Smooth muscle cell (in vitro differentiated cells): ENCODE results near the gene MEGF11. TPM values are rescaled to one million over a fixed set of nuclear protein-coding genes. Genes with fewer than 3 reads are reported as not detected.

Source experiments
- DNase-seq: peaks from one replicate; lab custom pipeline; 2025; ENCODE audit not compliant: unreplicated experiment; lab: John Stamatoyannopoulos, UW
- H2AFZ ChIP-seq: fragments of 200-600 bp; sonication (generic); 2 replicates; pipeline ENCODE4 v1.6.0; 2016; ENCODE audit warnings: antibody characterized with exemption, low read depth, mild to moderate bottlenecking
- H3F3A ChIP-seq: fragments of 200-600 bp; sonication (generic); 2 replicates; pipeline ENCODE4 v1.6.0; 2017; ENCODE audit warnings: antibody characterized with exemption, low read depth
- H3K27ac ChIP-seq: fragments of 200-600 bp; sonication (generic); 2 replicates; pipeline ENCODE4 v1.5.1; 2016; ENCODE audit warnings: low read depth, mild to moderate bottlenecking
- H3K27me3 ChIP-seq: fragments of 200-600 bp; sonication (generic); 2 replicates; pipeline ENCODE4 v1.6.1; 2016; ENCODE audit warnings: low read depth, mild to moderate bottlenecking
- H3K36me3 ChIP-seq: fragments of 200-600 bp; sonication (generic); 2 replicates; pipeline ENCODE4 v1.5.1; 2016; ENCODE audit warnings: low read depth
- H3K4me1 ChIP-seq: fragments of 200-600 bp; sonication (generic); 2 replicates; pipeline ENCODE4 v1.5.1; 2016; ENCODE audit warnings: low read depth
- H3K4me2 ChIP-seq: fragments of 200-600 bp; sonication (generic); 2 replicates; pipeline ENCODE4 v1.6.0; 2016; ENCODE audit warnings: mild to moderate bottlenecking
- H3K4me3 ChIP-seq: fragments of 200-600 bp; sonication (generic); 2 replicates; pipeline ENCODE4 v1.5.1; 2016; ENCODE audit warnings: mild to moderate bottlenecking
- H3K79me2 ChIP-seq: fragments of 200-600 bp; sonication (generic); 2 replicates; pipeline ENCODE4 v1.6.0; 2016; ENCODE audit warnings: low read depth, mild to moderate bottlenecking
- H3K9ac ChIP-seq: fragments of 200-600 bp; sonication (generic); 2 replicates; pipeline ENCODE4 v1.6.0; 2016; ENCODE audit warnings: low read depth
- H3K9me3 ChIP-seq: fragments of 200-600 bp; sonication (generic); replicated peaks from 2 replicates; pipeline ENCODE4 v1.5.1; 2016; ENCODE audit warnings: low read depth
- H4K20me1 ChIP-seq: fragments of 200-600 bp; sonication (generic); 2 replicates; pipeline ENCODE4 v1.6.0; 2016; ENCODE audit warnings: low read depth
- WGBS: methylation state at CpG from one replicate; pipeline ENCODE4 v1.1.7; 2016; ENCODE audit warnings: low lambda C conversion rate; 5-methylcytosine and 5-hydroxymethylcytosine counted together
- polyA plus RNA-seq: library from polyadenylated mRNA; unstranded; fragments of >200 nt; fragmentation: Nextera tagmentation; extraction: Ambion mirVana; gene quantifications from 2 replicates; pipeline ENCODE4 v1.2.1, GENCODE V29; 2016
- total RNA-seq: library from RNA; depleted of rRNA; stranded (reverse); fragments of >200 nt; gene quantifications from 2 replicates; pipeline ENCODE4 v1.2.3, GENCODE V29; 2014
- TF ChIP-seq, protein P1 (sequence below): fragments of 200-600 bp; sonication (generic); IDR thresholded peaks from 2 replicates; pipeline ENCODE4 v1.5.1; 2017; ENCODE audit warnings: borderline replicate concordance, mild to moderate bottlenecking, antibody characterized with exemption; ENCODE audit not compliant: insufficient read depth, poor library complexity, severe bottlenecking

Gene MEGF11
- total and polyA plus RNA-seq, 2 experiments from 2014 or later: 0.08 TPM; not detected in 1

- H3K27me3 ChIP-seq: no peaks in the 10 kb centered on the region
- TF ChIP-seq, protein P1, sequence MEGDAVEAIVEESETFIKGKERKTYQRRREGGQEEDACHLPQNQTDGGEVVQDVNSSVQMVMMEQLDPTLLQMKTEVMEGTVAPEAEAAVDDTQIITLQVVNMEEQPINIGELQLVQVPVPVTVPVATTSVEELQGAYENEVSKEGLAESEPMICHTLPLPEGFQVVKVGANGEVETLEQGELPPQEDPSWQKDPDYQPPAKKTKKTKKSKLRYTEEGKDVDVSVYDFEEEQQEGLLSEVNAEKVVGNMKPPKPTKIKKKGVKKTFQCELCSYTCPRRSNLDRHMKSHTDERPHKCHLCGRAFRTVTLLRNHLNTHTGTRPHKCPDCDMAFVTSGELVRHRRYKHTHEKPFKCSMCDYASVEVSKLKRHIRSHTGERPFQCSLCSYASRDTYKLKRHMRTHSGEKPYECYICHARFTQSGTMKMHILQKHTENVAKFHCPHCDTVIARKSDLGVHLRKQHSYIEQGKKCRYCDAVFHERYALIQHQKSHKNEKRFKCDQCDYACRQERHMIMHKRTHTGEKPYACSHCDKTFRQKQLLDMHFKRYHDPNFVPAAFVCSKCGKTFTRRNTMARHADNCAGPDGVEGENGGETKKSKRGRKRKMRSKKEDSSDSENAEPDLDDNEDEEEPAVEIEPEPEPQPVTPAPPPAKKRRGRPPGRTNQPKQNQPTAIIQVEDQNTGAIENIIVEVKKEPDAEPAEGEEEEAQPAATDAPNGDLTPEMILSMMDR: no peak
- WGBS: 65% methylated on average over 6 of the region's 6 CpGs
Measured at GRCh38 chr15:66065325-66065724, 188.2 kb downstream of the MEGF11 start.

GRCh38 chr15:66063147-66063546 is 190.4 kb downstream of the MEGF11 start:
- TF ChIP-seq, protein P1: no peak
- no peak overlapping the region for H3K4me2 ChIP-seq
- H3K27me3 ChIP-seq: no peaks in the 10 kb centered on the region
- peaks cover 7% of the 10 kb centered on the region for H3K4me1 ChIP-seq
- no peak overlapping the region for H3K4me3 ChIP-seq
- DNase-seq: no peak
- H3K9ac ChIP-seq: no peak overlapping the region
- no peaks in the 10 kb centered on the region for H3K79me2 ChIP-seq
- H3F3A ChIP-seq: no peaks in the 10 kb centered on the region
- no peaks in the 10 kb centered on the region for H3K36me3 ChIP-seq
- H3K9me3 ChIP-seq: no peaks in the 10 kb centered on the region
- no peaks in the 10 kb centered on the region for H4K20me1 ChIP-seq
- H2AFZ ChIP-seq: no peak overlapping the region
- no peak overlapping the region for H3K27ac ChIP-seq

More at GRCh38 chr15:66065325-66065724, 188.2 kb downstream of the MEGF11 start:
- H3K4me1 ChIP-seq: peaks cover 7% of the 10 kb centered on the region
- H3F3A ChIP-seq: no peaks in the 10 kb centered on the region
- no peaks in the 10 kb centered on the region for H3K36me3 ChIP-seq
- no peak overlapping the region for H3K27ac ChIP-seq
- H3K9ac ChIP-seq: no peak overlapping the region
- no peak for DNase-seq
- H4K20me1 ChIP-seq: no peaks in the 10 kb centered on the region
- H3K79me2 ChIP-seq: no peaks in the 10 kb centered on the region
- H3K4me3 ChIP-seq: no peak overlapping the region
- H3K9me3 ChIP-seq: no peaks in the 10 kb centered on the region
- no peak overlapping the region for H3K4me2 ChIP-seq
- no peak overlapping the region for H2AFZ ChIP-seq

DNA sequence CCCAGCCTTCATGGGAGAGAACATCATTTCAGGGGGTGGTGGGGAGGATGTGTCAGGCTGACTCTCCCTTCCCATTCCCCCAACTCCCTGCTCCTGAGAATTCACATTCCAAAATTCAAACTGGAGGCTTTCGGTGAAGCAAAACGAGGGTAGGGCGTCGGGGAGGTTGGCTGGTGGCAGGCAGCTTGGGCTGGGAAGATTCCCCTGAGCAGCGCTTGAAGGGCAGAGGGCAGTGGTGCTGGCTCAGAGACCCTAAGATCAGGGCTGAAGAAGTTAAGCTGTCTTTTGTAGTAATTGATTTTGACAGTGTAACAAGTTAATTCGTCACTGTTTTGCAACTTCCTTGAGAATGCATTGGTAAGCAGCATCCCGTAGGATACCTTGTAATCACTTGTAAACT is 196.5 kb downstream of the MEGF11 start:
- Histone ChIP-seq H4K20me1 (no peaks in the 10 kb centered on the region), H3K27me3 (no peaks in the 10 kb centered on the region), H3K9ac (no peak overlapping the region), H3K27ac (no peak overlapping the region), H3K4me2 (no peak overlapping the region), H3K4me1 (no peaks in the 10 kb centered on the region), H3K4me3 (no peak overlapping the region), H3K9me3 (no peaks in the 10 kb centered on the region), H3K36me3 (no peaks in the 10 kb centered on the region), H3F3A (no peaks in the 10 kb centered on the region), H3K79me2 (no peaks in the 10 kb centered on the region), H2AFZ (no peak overlapping the region)
- 68% methylated on average over 7 of the region's 7 CpGs for WGBS
- TF ChIP-seq, protein P1: no peak
- DNase-seq: no peak

DNA sequence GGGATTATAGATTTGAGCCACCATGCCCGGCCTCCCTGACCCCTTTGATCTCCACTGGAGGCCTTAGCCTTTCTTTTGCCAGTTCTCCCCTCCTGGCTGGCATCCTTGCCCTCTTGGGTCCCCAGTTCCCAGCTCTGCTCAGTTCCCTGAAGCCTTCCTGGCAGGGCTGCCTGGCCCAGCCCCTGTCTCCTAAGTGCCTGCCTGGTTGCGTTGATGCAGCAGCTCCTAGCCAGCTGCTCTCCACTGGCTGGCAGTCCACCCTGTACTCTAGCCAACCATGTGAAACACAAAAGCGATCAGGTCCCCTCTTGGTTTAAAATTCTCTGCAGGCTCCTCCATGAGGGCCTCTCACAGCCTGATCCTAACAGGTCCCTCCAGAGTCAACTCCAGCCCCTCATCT is 199.6 kb downstream of the MEGF11 start:
- Histone ChIP-seq H3K4me1 (no peaks in the 10 kb centered on the region), H2AFZ (no peak overlapping the region), H3F3A (no peaks in the 10 kb centered on the region), H3K27me3 (no peaks in the 10 kb centered on the region), H3K79me2 (no peaks in the 10 kb centered on the region), H4K20me1 (no peaks in the 10 kb centered on the region), H3K9ac (no peak overlapping the region), H3K4me3 (no peak overlapping the region), H3K27ac (no peak overlapping the region), H3K36me3 (no peaks in the 10 kb centered on the region), H3K4me2 (no peak overlapping the region), H3K9me3 (no peaks in the 10 kb centered on the region)
- WGBS: 92% methylated on average over 3 of the region's 3 CpGs
- TF ChIP-seq, protein P1: no peak
- no peak for DNase-seq
